Prostate gland (tissue), 2 donors: ENCODE measurements around the gene PKLR. TPM values are rescaled to one million over a fixed set of nuclear protein-coding genes. Genes with fewer than 3 reads are reported as not detected.

ENCODE experiments used
- DNase-seq: peaks from one replicate; pipeline ENCODE4 v3.0.0-alpha.2; 2019; ENCODE audit warnings: low spot score
- H3K27ac ChIP-seq, 2 donors: fragments of 200-600 bp; sonication (generic); 2 replicates each; pipeline ENCODE4 v1.5.1; 2017 to 2019
- H3K27me3 ChIP-seq: fragments of 200-600 bp; sonication (generic); replicated peaks from 2 replicates; pipeline ENCODE4 v1.5.1; 2019; ENCODE audit not compliant: insufficient read depth
- H3K36me3 ChIP-seq, 2 donors: fragments of 200-600 bp; sonication (generic); 1 replicate in 1 of 2; 2 replicates in 1 of 2; pipeline versions ENCODE4 v1.5.1 to v1.8.1; 2017 to 2019
- H3K4me1 ChIP-seq: fragments of 200-600 bp; sonication (generic); replicated peaks from 2 replicates; pipeline ENCODE4 v1.5.1; 2019
- H3K4me3 ChIP-seq, 2 donors: fragments of 200-600 bp; sonication (generic); 2 replicates each; pipeline ENCODE4 v1.5.1; 2017 to 2019
- H3K9me3 ChIP-seq: fragments of 200-600 bp; sonication (generic); 2 replicates; pipeline ENCODE4 v1.5.1; 2017
- CTCF ChIP-seq, 4 experiments: fragments of 200-600 bp in 2 of 4; fragments of 450-650 bp in 2 of 4; sonication (generic) in 2 of 4; IDR thresholded peaks; 1 replicate in 3 of 4; 2 replicates in 1 of 4; pipeline ENCODE4 v1.5.1; 2016 to 2019; ENCODE audit warnings: antibody characterized with exemption in 4 of 4, mild to moderate bottlenecking in 2 of 4, moderate library complexity in 2 of 4
- POLR2A ChIP-seq: fragments of 450-650 bp; IDR thresholded peaks from one replicate; pipeline ENCODE4 v1.6.1; 2016; ENCODE audit warnings: antibody characterized with exemption, mild to moderate bottlenecking
- POLR2AphosphoS5 ChIP-seq: sonication (generic); formaldehyde crosslinking; IDR thresholded peaks from one replicate; pipeline ENCODE4 v1.6.1; 2017; ENCODE audit warnings: antibody characterized with exemption
- WGBS: methylation state at CpG from one replicate; pipeline ENCODE4 v1.1.5; 2018; 5-methylcytosine and 5-hydroxymethylcytosine counted together
- intact Hi-C: fragments of 100-400 bp; cut with DNase I; formaldehyde crosslinking; loops from one replicate; pipeline ENCODE4 v1.14.2; 2022
- total RNA-seq, 2 donors: library from RNA; depleted of rRNA; stranded (reverse); fragments of >200 nt; gene quantifications; one replicate each; pipeline ENCODE4 v1.1.0, GENCODE V29; 2016

Gene PKLR
- total RNA-seq, 2 donors from 2014 or later = not detected

GRCh38 chr1:155308493-155309422, 7.5 kb upstream of the PKLR start, which contains the start of gene FDPS:
FDPS (plus strand) TSS chr1:155308866; CDS start chr1:155309790, 924 bp downstream.
- peak in 2 of 4 experiments; percentile 58 to 72 for TF ChIP-seq CTCF (IDR thresholded peaks at IDR 0.05)
- peak; percentile 100 for TF ChIP-seq POLR2AphosphoS5
- TF ChIP-seq POLR2A = peak; percentile 62

GRCh38 chr1:155307247-155307740, 6.1 kb upstream of the PKLR start:
- H3K9me3 ChIP-seq = no peaks in the 10 kb centered on the region
- no peak for DNase-seq
- no peaks in the 10 kb centered on the region for H3K36me3 ChIP-seq
- no peak overlapping the region for H3K4me3 ChIP-seq
- H3K4me1 ChIP-seq = peaks cover 5% of the 10 kb centered on the region
- 52% methylated on average over 6 of the region's 6 CpGs for WGBS
- no peaks in the 10 kb centered on the region for H3K27me3 ChIP-seq
- TF ChIP-seq POLR2AphosphoS5 (no peak), POLR2A (no peak), CTCF (IDR thresholded peaks at IDR 0.05) (no peak)
- peak overlapping the region in 1 of 2 donors; percentile 92 for H3K27ac ChIP-seq
- intact Hi-C loops = loop anchor here (5.0 kb wide), 1 partner anchor 55 kb away; no protein-coding TSS in a partner anchor

More at GRCh38 chr1:155308493-155309422, 7.5 kb upstream of the PKLR start, which contains the start of gene FDPS:
- peak; percentile 99 for DNase-seq
- intact Hi-C loops = loop anchor here (2.0 to 5.0 kb wide), 2 partner anchors 16 to 56 kb away; no protein-coding TSS in a partner anchor
- peak within 1 kb of the TSS; percentile 76 to 79 for H3K4me3 ChIP-seq
- H3K36me3 ChIP-seq = no peaks in the 10 kb centered on the region
- H3K27me3 ChIP-seq = no peaks in the 10 kb centered on the region
- under 1% methylated on average over 48 of the region's 51 CpGs for WGBS
- H3K9me3 ChIP-seq = no peaks in the 10 kb centered on the region
- peaks cover 5% of the 10 kb centered on the region for H3K4me1 ChIP-seq
- peak within 1 kb of the TSS; percentile 89 to 92 for H3K27ac ChIP-seq

- no peaks in the 10 kb centered on the region for H3K27me3 ChIP-seq
- H3K36me3 ChIP-seq = no peaks in the 10 kb centered on the region
- peaks cover 5% of the 10 kb centered on the region for H3K4me1 ChIP-seq
- no peaks in the 10 kb centered on the region for H3K9me3 ChIP-seq
- WGBS = 67% methylated on average over 7 of the region's 7 CpGs
- intact Hi-C loops = loop anchor here (5.0 kb wide), 1 partner anchor 54 kb away; no protein-coding TSS in a partner anchor
- TF ChIP-seq POLR2A = no peak
- DNase-seq = no peak
- no peak overlapping the region for H3K27ac ChIP-seq
- H3K4me3 ChIP-seq = no peak overlapping the region
Measured at GRCh38 chr1:155305881-155306391, 4.7 kb upstream of the PKLR start.

GRCh38 chr1:155304558-155305063, 3.4 kb upstream of the PKLR start:
- TF ChIP-seq CTCF (IDR thresholded peaks at IDR 0.05) (no peak), POLR2A (no peak)

More at GRCh38 chr1:155304558-155305063, 3.4 kb upstream of the PKLR start:
- Histone ChIP-seq H3K4me3 (no peak overlapping the region), H3K27ac (no peak overlapping the region), H3K9me3 (no peaks in the 10 kb centered on the region), H3K4me1 (peaks cover 1% of the 10 kb centered on the region), H3K27me3 (no peaks in the 10 kb centered on the region), H3K36me3 (no peaks in the 10 kb centered on the region)
- 63% methylated on average over 11 of the region's 11 CpGs for WGBS
- DNase-seq = no peak
- intact Hi-C loops = loop anchor here (5.0 kb wide), 1 partner anchor 52 kb away; no protein-coding TSS in a partner anchor
